Transverse colon (tissue), 4 donors: ENCODE results near the gene MSL1. TPM values are rescaled to one million over a fixed set of nuclear protein-coding genes. Genes with fewer than 3 reads are reported as not detected.

Experiments
- DNase-seq: peaks from one replicate; pipeline ENCODE4 v3.0.0-alpha.2; 2019
- H3K27ac ChIP-seq, 4 donors: fragments of 200-600 bp; sonication (generic); 2 replicates each; pipeline ENCODE4 v1.5.1; 2016 to 2018; ENCODE audit warnings: inconsistent platforms in 4 of 4
- H3K27me3 ChIP-seq: fragments of 200-600 bp; sonication (generic); 2 replicates; pipeline ENCODE4 v1.5.1; 2017; ENCODE audit warnings: inconsistent platforms
- H3K36me3 ChIP-seq, 4 donors: fragments of 200-600 bp; sonication (generic); 2 replicates each; pipeline ENCODE4 v1.5.1; 2017 to 2019; ENCODE audit warnings: inconsistent platforms in 4 of 4
- H3K4me1 ChIP-seq, 4 donors: fragments of 200-600 bp; sonication (generic); 2 replicates each; pipeline ENCODE4 v1.5.1; 2017 to 2020; ENCODE audit warnings: inconsistent platforms in 4 of 4
- H3K4me3 ChIP-seq, 4 donors: fragments of 200-600 bp; sonication (generic); 1 replicate in 1 of 4; 2 replicates in 3 of 4; pipeline versions ENCODE4 v1.5.1 to v1.6.1; 2017 to 2019; ENCODE audit warnings: inconsistent platforms in 4 of 4
- H3K9me3 ChIP-seq, 2 donors: fragments of 200-600 bp; sonication (generic); 2 replicates each; pipeline ENCODE4 v1.5.1; 2017 to 2019; ENCODE audit warnings: inconsistent platforms in 2 of 2
- CTCF ChIP-seq, 5 experiments: fragments of 200-600 bp in 3 of 5; fragments of 450-650 bp in 2 of 5; sonication (generic) in 3 of 5; IDR thresholded peaks; 1 replicate in 2 of 5; 2 replicates in 3 of 5; pipeline ENCODE4 v1.5.1; 2016 to 2017; ENCODE audit warnings: antibody characterized with exemption in 5 of 5, inconsistent platforms in 3 of 5, mild to moderate bottlenecking in 2 of 5, moderate library complexity in 1 of 5
- EP300 ChIP-seq: sonication (generic); formaldehyde crosslinking; IDR thresholded peaks from one replicate; pipeline ENCODE4 v1.6.1; 2017; ENCODE audit warnings: antibody characterized with exemption, low read depth
- POLR2A ChIP-seq: fragments of 450-650 bp; IDR thresholded peaks from one replicate; pipeline ENCODE4 v1.6.1; 2016; ENCODE audit warnings: antibody characterized with exemption, mild to moderate bottlenecking, moderate library complexity
- POLR2AphosphoS5 ChIP-seq, 3 donors: sonication (generic); formaldehyde crosslinking; IDR thresholded peaks; one replicate each; pipeline ENCODE4 v1.6.1; 2016; ENCODE audit warnings: antibody characterized with exemption in 3 of 3
- WGBS, 2 donors: methylation state at CpG; one replicate each; pipeline ENCODE4 v1.1.5; 2018; ENCODE audit warnings: low coverage in 1 of 2; 5-methylcytosine and 5-hydroxymethylcytosine counted together
- in situ Hi-C, 4 donors: fragments of 200-750 bp; cut with MboI; loops; one replicate each; pipeline versions ENCODE4 v1.15.0 to v1.15.1; 2017; ENCODE audit warnings: low sequenced_read_pairs in 3 of 4, low pct_ligation_motif_present in 1 of 4, low pct_unique_long_range_greater_than_20kb in 1 of 4
- intact Hi-C: fragments of 100-400 bp; cut with DNase I; formaldehyde crosslinking; loops from one replicate; pipeline ENCODE4 v1.15.1; 2023; ENCODE audit warnings: low total_unique reads
- total RNA-seq, 4 donors: library from RNA; depleted of rRNA; stranded (reverse); fragments of >200 nt; gene quantifications; one replicate each; pipeline ENCODE4 v1.1.0, GENCODE V29; 2016

The MSL1 gene
- total RNA-seq, 4 donors from 2014 or later = 73.9 to 258 (median 90.6) TPM

DNA sequence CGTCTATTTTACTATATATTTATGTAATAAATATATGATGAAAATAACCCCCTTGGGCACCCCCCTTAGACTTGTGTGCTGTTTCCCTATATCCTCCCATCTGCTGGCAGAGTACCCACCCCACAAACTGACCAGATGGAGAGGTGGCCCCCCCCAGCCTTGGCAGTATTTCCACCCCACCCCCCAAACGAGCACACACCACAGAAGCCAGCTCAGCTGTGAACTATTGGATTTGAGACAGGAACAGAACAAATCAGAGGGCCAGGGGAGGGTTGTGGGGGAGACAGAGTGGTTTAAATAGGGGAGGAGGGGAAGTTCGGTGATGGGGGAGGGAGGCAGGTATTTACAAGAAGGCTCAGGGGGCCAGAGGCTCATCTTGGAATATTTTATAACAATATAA lies 29.2 kb upstream of the MSL1 start:
- no peaks in the 10 kb centered on the region for H3K9me3 ChIP-seq
- in situ Hi-C loops = no loop called here
- peak overlapping the region; percentile 93 to 99 (median 96) for H3K27ac ChIP-seq
- intact Hi-C loops = no loop called here
- no peaks in the 10 kb centered on the region for H3K27me3 ChIP-seq
- H3K4me3 ChIP-seq = no peak overlapping the region
- peaks cover 0 to 35% (median 11%) of the 10 kb centered on the region in 4 donors for H3K36me3 ChIP-seq
- TF ChIP-seq EP300 (no peak), POLR2A (no peak), POLR2AphosphoS5 (IDR thresholded peaks at IDR 0.05) (no peak), CTCF (IDR thresholded peaks at IDR 0.05) (no peak)
- peaks cover 36 to 64% (median 62%) of the 10 kb centered on the region in 4 donors for H3K4me1 ChIP-seq
- 41 to 44% methylated on average over 3 of the region's 3 CpGs for WGBS, 2 donors
- no peak for DNase-seq

DNA sequence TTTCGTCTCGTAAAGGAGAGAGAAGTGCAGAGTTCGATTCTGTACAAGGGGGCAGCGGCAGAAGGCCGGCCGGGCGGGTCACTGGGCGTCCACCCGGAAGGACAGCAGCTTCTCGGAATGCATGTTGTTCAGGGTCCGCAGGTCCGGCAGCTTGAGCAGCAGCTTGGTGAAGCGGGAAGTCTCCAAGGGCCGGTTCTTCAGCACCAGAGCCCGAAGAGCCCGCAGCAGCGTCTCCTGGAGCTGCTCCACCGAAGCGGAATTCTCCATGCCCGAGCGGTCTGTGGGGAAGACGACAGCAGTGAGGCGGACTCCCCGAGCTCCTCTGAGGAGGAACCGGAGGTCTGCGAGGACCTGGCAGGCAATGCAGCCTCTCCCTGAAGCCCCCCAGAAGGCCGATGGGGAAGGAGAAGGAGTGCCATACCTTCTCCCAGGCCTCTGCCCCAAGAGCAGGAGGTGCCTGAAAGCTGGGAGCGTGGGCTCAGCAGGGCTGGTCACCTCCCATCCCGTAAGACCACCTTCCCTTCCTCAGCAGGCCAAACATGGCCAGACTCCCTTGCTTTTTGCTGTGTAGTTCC lies 28.7 kb upstream of the MSL1 start:
- WGBS, 2 donors = 69 to 85% methylated on average over 11 to 29 of the region's 29 CpGs
- intact Hi-C loops (no loop called here), in situ Hi-C loops (no loop called here)
- Histone ChIP-seq H3K36me3 (peaks cover 0 to 30% (median 9%) of the 10 kb centered on the region in 4 donors), H3K4me1 (peaks cover 41 to 69% (median 67%) of the 10 kb centered on the region in 4 donors), H3K9me3 (no peaks in the 10 kb centered on the region), H3K4me3 (no peak overlapping the region), H3K27me3 (no peaks in the 10 kb centered on the region), H3K27ac (peak overlapping the region; percentile 93 to 99 (median 96))
- no peak for TF ChIP-seq POLR2AphosphoS5 (IDR thresholded peaks at IDR 0.05)
- no peak for TF ChIP-seq CTCF (IDR thresholded peaks at IDR 0.05)
- no peak for TF ChIP-seq POLR2A
- TF ChIP-seq EP300 = no peak
- no peak for DNase-seq

GRCh38 chr17:40093580-40094201 lies 28.1 kb upstream of the MSL1 start:
- TF ChIP-seq CTCF (IDR thresholded peaks at IDR 0.05) = no peak
- peak in 1 of 3 donors; percentile 16 for TF ChIP-seq POLR2AphosphoS5 (IDR thresholded peaks at IDR 0.05)
- TF ChIP-seq EP300 = no peak
- TF ChIP-seq POLR2A = no peak
- Histone ChIP-seq H3K27ac (peak overlapping the region; percentile 93 to 99 (median 96)), H3K27me3 (no peaks in the 10 kb centered on the region), H3K4me1 (peaks cover 47 to 75% (median 72%) of the 10 kb centered on the region in 4 donors), H3K36me3 (peaks cover 0 to 25% (median 7%) of the 10 kb centered on the region in 4 donors), H3K9me3 (no peaks in the 10 kb centered on the region), H3K4me3 (no peak overlapping the region)
- DNase-seq = no peak
- intact Hi-C loops (no loop called here), in situ Hi-C loops (no loop called here)
- WGBS, 2 donors = 60 to 74% methylated on average over 3 to 16 of the region's 16 CpGs

GRCh38 chr17:40094874-40095273 lies 26.9 kb upstream of the MSL1 start:
- in situ Hi-C loops = no loop called here
- peak overlapping the region; percentile 93 to 99 (median 96) for H3K27ac ChIP-seq

More at GRCh38 chr17:40094874-40095273, 26.9 kb upstream of the MSL1 start:
- intact Hi-C loops = no loop called here
- WGBS, 2 donors = 87 to 97% methylated on average over 12 to 14 of the region's 14 CpGs
- Histone ChIP-seq H3K27me3 (no peaks in the 10 kb centered on the region), H3K4me1 (peaks cover 48 to 79% (median 69%) of the 10 kb centered on the region in 4 donors), H3K9me3 (no peaks in the 10 kb centered on the region), H3K4me3 (no peak overlapping the region), H3K36me3 (peaks cover 0 to 18% (median 3%) of the 10 kb centered on the region in 4 donors)
- DNase-seq = no peak
- TF ChIP-seq POLR2A = no peak
- peak in 1 of 3 donors; percentile 15 for TF ChIP-seq POLR2AphosphoS5 (IDR thresholded peaks at IDR 0.05)
